Measurements from ENCODE around the gene AXIN1. TPM values are rescaled to one million over a fixed set of nuclear protein-coding genes. Genes with fewer than 3 reads are reported as not detected.

The AXIN1 gene
- total RNA-seq, 2 experiments from 2014 or later = 20.0 to 23.8 TPM

DNA sequence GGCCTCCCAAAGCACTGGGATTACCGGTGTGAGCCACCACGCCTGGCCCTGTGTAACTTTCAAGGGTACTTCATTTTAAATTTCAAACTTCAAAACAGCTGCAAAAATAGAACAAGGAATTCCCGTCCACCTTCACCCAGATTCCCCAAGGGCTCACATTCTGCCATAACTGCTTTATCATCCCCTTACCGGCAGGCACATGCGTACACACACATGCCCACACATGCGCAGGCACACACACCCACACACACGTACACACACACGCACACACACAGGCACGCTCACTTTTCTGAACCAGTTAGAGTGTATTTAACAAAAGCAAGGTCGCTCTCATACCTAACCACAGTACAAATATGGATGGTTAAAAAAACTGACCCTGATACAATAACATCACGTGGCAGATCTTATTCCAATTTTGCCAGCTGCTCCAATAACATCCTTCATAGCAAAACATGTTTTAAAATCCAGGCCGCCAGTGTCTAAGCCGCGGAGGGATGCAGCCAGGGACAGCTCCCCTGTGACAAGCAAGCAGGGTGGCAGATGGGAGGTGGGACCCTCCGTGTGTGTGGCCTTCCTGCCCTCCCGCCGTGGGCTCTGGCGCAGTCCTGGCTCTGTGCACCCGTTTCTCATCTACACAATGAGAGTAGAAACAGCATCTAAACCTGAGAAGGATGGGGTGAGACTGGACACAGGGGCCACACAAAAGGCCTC, 46.5 kb downstream of the AXIN1 start:
- no peaks in the 10 kb centered on the region for H3K9me3 Mint-ChIP-seq (ENCODE audit: low read depth)
- intact Hi-C loops (cut with DNase I, micrococcal nuclease) = no loop called here
- no peaks in the 10 kb centered on the region for H3K27me3 Mint-ChIP-seq
- POLR2A ChIA-PET = no interaction called here
- CTCF ChIA-PET = interaction anchor here (0.6 kb wide), 1 partner anchor 220 kb away, joined by 3 read pairs; no protein-coding TSS in a partner anchor
- no peak for ATAC-seq
- no peak overlapping the region for H3K4me3 Mint-ChIP-seq
- DNase-seq = no peak
- peaks cover 2% of the 10 kb centered on the region for H3K4me1 Mint-ChIP-seq
- peaks cover 17% of the 10 kb centered on the region for H3K36me3 Mint-ChIP-seq (ENCODE audit: low read depth)
- no peak overlapping the region for H3K27ac Mint-ChIP-seq

DNA sequence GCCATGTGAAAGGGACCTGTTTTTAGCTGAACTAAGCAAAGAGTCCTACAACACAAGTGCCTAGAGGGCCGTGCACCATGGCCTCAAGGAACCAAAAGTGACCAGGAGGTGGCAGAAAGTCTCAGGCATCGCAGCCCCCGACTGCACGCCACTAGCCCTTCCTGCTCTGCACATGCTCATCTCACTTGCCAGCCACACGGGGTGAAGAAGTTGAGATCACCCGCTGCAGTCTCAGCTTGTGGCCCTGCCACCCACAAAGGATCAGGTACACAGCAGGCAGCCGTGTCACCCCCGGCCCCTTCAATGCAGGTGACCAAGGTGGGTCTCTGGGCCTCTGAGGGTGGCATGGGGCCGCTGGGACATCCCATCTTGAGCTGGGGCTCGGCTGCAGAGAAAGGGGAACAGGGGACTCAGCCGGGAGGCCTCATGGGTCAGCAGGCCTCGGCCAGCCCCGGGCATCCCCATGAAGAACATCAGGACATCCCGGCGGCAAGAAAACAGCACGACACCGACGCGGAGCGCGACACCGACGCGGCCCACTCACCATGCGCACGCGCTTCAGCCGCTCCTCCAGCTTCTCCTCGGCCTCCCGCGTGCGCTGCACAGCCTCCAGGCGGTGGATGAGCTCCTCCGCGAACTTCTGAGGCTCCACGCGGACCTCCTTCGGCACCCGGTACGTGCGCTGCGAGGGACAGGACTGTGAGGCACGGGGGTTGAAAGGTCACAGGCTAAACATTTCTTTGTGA, 48.6 kb downstream of the AXIN1 start:
- no peak for DNase-seq
- no peaks in the 10 kb centered on the region for H3K9me3 Mint-ChIP-seq (ENCODE audit: low read depth)
- H3K27ac Mint-ChIP-seq = no peak overlapping the region
- peaks cover 15% of the 10 kb centered on the region for H3K36me3 Mint-ChIP-seq (ENCODE audit: low read depth)
- intact Hi-C loops (cut with DNase I, micrococcal nuclease) = no loop called here
- H3K4me3 Mint-ChIP-seq = no peak overlapping the region
- ChIA-PET POLR2A (no interaction called here), CTCF (no interaction called here)
- no peaks in the 10 kb centered on the region for H3K4me1 Mint-ChIP-seq
- ATAC-seq = no peak
- no peaks in the 10 kb centered on the region for H3K27me3 Mint-ChIP-seq

DNA sequence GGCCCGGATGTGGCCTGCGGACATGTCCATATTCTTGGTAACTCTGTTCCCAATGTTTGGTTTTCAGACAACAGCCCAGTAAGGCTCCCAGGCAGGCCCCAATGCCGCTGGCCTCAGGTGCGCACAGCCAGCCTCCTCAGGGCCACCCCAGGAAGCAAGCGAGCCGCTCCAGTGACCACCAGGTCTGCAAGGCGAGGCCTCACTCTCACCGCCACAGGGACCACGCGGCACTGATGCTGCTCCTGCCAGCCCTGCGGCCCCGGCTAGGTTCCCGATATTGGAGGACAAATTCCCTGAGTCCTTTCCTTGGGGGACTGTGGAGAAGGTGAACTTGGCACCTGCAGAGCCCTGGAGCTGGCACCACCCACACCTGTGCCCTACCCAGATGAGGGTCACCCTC, 50.6 kb downstream of the AXIN1 start:
- POLR2A ChIA-PET = interaction anchor here (0.6 kb wide), 1 partner anchor 45 kb away, joined by 3 read pairs; no protein-coding TSS in a partner anchor
- H3K9me3 Mint-ChIP-seq (ENCODE audit: low read depth) = no peaks in the 10 kb centered on the region
- DNase-seq (no peak), ATAC-seq (no peak)
- no peaks in the 10 kb centered on the region for H3K27me3 Mint-ChIP-seq
- H3K27ac Mint-ChIP-seq = no peak overlapping the region
- H3K36me3 Mint-ChIP-seq (ENCODE audit: low read depth) = peaks cover 15% of the 10 kb centered on the region
- intact Hi-C loops (cut with DNase I, micrococcal nuclease) = no loop called here
- H3K4me3 Mint-ChIP-seq = no peak overlapping the region
- H3K4me1 Mint-ChIP-seq = no peaks in the 10 kb centered on the region
- CTCF ChIA-PET = no interaction called here

DNA sequence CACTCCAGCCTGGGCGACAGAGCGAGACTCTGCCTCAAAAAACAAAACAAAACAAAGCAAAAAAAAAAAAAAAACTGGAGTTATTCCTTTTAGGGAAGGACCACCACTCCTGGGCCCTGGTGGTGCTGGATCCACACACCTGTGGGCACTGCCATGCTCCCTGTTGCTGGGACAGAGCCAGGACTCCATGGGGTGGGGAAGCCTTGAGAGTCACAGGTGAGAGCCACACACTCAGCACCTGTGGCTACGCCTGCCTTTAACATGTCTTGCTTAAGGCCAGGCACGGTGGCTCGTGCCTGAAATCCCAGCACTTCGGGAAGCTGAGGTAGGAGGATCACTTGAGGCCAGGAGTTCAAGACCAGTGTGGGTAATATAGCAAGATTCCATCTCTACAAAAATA, 51.3 kb downstream of the AXIN1 start:
- Mint-ChIP-seq H3K27ac (no peak overlapping the region), H3K27me3 (no peaks in the 10 kb centered on the region), H3K4me1 (no peaks in the 10 kb centered on the region), H3K4me3 (no peak overlapping the region), H3K9me3 (ENCODE audit: low read depth) (no peaks in the 10 kb centered on the region), H3K36me3 (ENCODE audit: low read depth) (peaks cover 14% of the 10 kb centered on the region)
- CTCF ChIA-PET = interaction anchor here (0.6 kb wide), 1 partner anchor 105 kb away, joined by 3 read pairs; no protein-coding TSS in a partner anchor
- intact Hi-C loops (cut with DNase I, micrococcal nuclease) = no loop called here
- POLR2A ChIA-PET = no interaction called here
- ATAC-seq (no peak), DNase-seq (no peak)

DNA sequence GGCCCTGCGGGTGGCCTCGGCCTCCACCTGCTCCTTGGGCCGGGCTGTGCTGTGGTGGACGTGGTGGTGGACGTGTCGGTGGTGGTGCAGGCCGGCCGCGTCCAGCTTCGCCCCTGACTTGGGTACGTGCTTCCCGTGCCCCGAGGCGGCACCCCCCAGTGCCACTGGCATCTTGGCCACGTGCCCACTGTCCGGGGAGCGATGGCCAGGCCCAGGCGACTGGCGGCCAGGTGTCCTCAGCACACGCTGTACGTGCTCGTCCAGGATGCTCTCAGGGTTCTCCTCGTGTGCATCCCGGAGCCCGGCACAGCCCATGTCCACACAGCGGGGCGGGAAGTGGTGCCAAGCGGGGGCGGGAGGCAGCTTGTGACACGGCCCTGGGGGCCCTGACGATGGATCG, 54.7 kb downstream of the AXIN1 start:
- no peaks in the 10 kb centered on the region for H3K9me3 Mint-ChIP-seq (ENCODE audit: low read depth)
- no peaks in the 10 kb centered on the region for H3K4me1 Mint-ChIP-seq
- intact Hi-C loops (cut with DNase I, micrococcal nuclease) = no loop called here
- no peak overlapping the region for H3K27ac Mint-ChIP-seq
- ATAC-seq (no peak), DNase-seq (no peak)
- CTCF ChIA-PET = no interaction called here
- POLR2A ChIA-PET = no interaction called here
- no peak overlapping the region for H3K4me3 Mint-ChIP-seq
- peaks cover 5% of the 10 kb centered on the region for H3K36me3 Mint-ChIP-seq (ENCODE audit: low read depth)
- H3K27me3 Mint-ChIP-seq = no peaks in the 10 kb centered on the region

DNA sequence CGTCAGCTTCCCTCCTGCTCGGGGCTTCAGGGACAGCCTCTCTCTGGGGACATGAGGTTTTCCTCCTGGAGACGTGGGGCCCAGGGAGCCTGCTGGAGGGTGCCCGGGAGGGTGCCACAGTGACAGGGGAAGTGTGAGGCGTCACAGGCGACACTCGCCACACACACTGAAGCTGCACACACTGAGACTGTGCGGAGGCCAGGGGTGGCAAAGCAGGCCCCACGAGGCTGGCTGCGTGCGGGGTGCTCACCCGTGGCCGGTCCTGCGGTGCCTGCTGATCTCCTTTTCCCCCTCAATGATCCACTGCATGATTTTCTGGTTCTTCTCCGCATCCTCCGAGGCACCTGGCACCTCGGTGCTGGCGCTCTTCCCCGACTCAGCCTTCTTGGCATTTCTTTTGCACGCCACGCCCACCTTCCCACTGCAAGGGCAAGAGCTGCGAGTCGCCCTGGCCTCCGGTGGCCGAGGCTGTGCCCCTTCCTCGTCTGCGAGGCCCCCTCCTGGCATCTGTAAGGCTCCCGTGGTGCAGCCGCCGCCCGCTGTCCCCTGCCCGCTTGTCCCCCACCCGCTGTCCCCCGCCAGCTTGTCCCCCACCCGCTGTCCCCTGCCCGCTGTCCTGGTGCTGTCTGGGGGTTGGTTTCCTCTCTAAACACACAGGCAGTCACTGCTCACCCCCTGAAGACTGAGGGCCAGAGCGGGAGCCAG, 55.6 kb downstream of the AXIN1 start:
- H3K27me3 Mint-ChIP-seq = no peaks in the 10 kb centered on the region

DNA sequence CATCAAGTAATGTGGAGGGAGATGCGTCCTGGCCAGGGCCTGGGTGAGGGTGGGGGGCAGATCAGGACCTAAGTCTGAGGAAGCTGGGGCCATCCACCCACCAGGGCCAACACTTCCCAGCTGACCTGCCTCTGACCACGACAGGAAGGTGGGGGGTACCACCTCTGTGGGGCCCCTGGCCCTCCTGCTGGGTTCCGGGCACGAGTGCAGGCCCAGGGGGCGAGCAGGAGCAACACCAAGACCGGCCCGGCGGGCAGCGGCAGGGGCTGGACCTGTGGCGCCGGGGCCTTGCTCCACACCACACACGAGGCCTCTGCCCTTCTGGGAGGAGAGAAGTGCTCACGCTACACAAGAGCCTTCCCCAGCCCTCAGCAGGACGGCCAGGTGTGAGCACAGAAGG, 56.2 kb downstream of the AXIN1 start:
- CTCF ChIA-PET = no interaction called here
- intact Hi-C loops (cut with DNase I, micrococcal nuclease) = no loop called here
- no peak overlapping the region for H3K27ac Mint-ChIP-seq
- no peaks in the 10 kb centered on the region for H3K27me3 Mint-ChIP-seq
- POLR2A ChIA-PET = no interaction called here
- no peaks in the 10 kb centered on the region for H3K9me3 Mint-ChIP-seq (ENCODE audit: low read depth)
- H3K36me3 Mint-ChIP-seq (ENCODE audit: low read depth) = peaks cover 13% of the 10 kb centered on the region
- no peak for ATAC-seq
- no peak overlapping the region for H3K4me3 Mint-ChIP-seq
- no peaks in the 10 kb centered on the region for H3K4me1 Mint-ChIP-seq
- no peak for DNase-seq

More for the DNA sequence above, 55.6 kb downstream of the AXIN1 start:
- ChIA-PET CTCF (no interaction called here), POLR2A (no interaction called here)
- no peak overlapping the region for H3K4me3 Mint-ChIP-seq
- intact Hi-C loops (cut with DNase I, micrococcal nuclease) = no loop called here
- ATAC-seq (no peak), DNase-seq (no peak)
- H3K9me3 Mint-ChIP-seq (ENCODE audit: low read depth) = no peaks in the 10 kb centered on the region
- peaks cover 8% of the 10 kb centered on the region for H3K36me3 Mint-ChIP-seq (ENCODE audit: low read depth)
- no peak overlapping the region for H3K27ac Mint-ChIP-seq
- no peaks in the 10 kb centered on the region for H3K4me1 Mint-ChIP-seq

DNA sequence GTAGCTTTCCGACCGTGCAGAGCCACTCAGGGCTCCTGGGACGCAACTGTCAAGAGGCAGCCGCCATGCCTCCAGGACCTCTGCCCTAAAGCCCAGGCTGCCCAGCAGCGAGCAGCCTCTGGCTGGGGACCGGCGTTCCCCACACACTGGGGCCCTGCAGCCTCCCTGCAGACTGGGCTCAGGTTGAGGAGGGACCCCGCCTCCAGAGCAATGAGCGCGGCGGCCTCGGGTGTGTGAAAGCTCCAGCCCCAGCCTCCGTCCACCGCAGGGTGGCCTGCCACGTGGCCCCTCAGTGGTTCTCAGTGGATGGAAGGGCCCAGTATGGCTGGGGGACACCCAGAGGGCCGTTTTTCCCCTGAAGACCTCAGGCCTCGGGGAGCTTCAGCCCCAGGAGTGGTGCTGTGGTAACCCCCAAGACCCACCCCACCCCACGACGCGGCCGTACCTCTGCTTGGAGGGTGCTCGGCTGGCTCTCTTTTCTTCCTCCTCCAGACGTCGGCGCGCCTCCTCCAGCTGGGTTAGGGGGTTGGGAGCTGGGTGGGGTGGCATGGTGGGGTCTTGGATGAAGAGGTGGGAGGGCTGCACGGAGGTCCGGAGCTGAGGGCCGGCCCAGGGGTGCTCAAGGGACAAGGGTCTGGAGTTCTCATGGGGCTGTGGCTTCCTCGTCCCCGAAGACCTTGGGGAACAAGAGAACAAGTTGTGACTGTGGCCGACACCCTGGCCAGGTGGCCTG, 59.3 kb downstream of the AXIN1 start:
- H3K27me3 Mint-ChIP-seq = no peaks in the 10 kb centered on the region
- no peak overlapping the region for H3K4me3 Mint-ChIP-seq
- H3K27ac Mint-ChIP-seq = no peak overlapping the region
- H3K4me1 Mint-ChIP-seq = no peaks in the 10 kb centered on the region
- intact Hi-C loops (cut with DNase I, micrococcal nuclease) = no loop called here
- H3K9me3 Mint-ChIP-seq (ENCODE audit: low read depth) = no peaks in the 10 kb centered on the region
- ChIA-PET POLR2A (no interaction called here), CTCF (no interaction called here)
- DNase-seq = no peak
- peaks cover 18% of the 10 kb centered on the region for H3K36me3 Mint-ChIP-seq (ENCODE audit: low read depth)
- ATAC-seq = no peak

DNA sequence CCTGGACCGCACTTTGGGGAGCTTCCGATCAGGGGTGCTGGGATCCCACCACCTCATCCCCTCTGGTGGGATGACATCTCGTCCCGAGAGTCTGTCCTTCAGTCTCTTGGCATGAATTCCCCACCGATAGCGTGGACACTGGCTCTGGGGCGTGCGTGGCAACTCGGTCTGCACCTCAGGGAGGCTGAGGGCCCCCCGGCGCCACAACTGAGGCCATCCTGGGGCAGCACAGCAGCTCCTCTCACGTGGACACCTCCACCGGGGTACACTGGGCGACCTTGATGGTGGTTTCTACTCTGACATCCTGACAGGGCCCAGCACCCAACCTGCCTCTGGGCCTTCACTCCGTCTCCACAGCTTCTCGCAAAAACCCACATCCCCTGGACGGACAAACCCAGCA, 61.0 kb downstream of the AXIN1 start:
- POLR2A ChIA-PET = no interaction called here
- Mint-ChIP-seq H3K27me3 (no peaks in the 10 kb centered on the region), H3K27ac (no peak overlapping the region), H3K4me1 (no peaks in the 10 kb centered on the region), H3K36me3 (ENCODE audit: low read depth) (peaks cover 27% of the 10 kb centered on the region), H3K9me3 (ENCODE audit: low read depth) (no peaks in the 10 kb centered on the region), H3K4me3 (no peak overlapping the region)
- DNase-seq (no peak), ATAC-seq (no peak)
- CTCF ChIA-PET = interaction anchor here (0.7 kb wide), 1 partner anchor 485 kb away, joined by 3 read pairs; no protein-coding TSS in a partner anchor
- intact Hi-C loops (cut with DNase I, micrococcal nuclease) = no loop called here

DNA sequence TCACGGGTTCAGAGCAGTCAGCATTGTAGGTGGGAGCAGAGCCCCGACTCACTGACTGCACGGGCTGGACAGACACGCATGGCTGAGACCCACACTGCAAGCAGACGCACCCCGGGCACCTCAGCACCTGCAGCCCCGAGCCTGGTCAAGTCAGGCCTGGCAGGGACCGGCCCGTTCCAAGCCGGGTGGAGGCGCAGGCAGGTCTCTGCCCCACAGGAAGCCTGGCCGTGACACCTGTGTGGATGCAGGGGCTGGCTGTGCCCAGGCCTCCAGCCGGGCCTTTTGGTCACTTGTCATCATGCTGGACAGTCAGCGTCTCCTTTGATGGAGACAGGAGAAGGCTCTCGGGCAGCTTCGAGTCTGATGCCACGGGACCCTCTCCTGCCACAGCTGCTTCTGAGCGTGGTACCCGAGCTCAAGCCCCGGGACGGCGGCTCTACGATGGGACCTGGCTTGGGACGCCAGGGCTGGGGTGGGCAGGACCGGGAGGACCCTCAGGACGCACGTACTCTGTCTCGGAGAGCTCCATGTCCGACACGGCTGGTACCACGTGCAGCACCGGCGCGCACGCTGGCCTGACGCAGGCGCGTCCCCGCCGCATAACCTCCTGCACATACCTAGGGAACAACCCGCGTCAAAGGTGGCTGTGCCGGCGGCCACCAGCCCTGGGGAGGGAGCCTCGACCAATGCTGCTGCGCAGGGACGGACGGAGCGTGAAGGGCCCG, 61.7 kb downstream of the AXIN1 start:
- no peak overlapping the region for H3K4me3 Mint-ChIP-seq
- H3K9me3 Mint-ChIP-seq (ENCODE audit: low read depth) = no peaks in the 10 kb centered on the region
- ATAC-seq = no peak
- no peaks in the 10 kb centered on the region for H3K4me1 Mint-ChIP-seq
- no peak for DNase-seq
- ChIA-PET CTCF (no interaction called here), POLR2A (no interaction called here)
- intact Hi-C loops (cut with DNase I, micrococcal nuclease) = no loop called here
- peaks cover 30% of the 10 kb centered on the region for H3K36me3 Mint-ChIP-seq (ENCODE audit: low read depth)
- H3K27me3 Mint-ChIP-seq = no peaks in the 10 kb centered on the region
- no peak overlapping the region for H3K27ac Mint-ChIP-seq

DNA sequence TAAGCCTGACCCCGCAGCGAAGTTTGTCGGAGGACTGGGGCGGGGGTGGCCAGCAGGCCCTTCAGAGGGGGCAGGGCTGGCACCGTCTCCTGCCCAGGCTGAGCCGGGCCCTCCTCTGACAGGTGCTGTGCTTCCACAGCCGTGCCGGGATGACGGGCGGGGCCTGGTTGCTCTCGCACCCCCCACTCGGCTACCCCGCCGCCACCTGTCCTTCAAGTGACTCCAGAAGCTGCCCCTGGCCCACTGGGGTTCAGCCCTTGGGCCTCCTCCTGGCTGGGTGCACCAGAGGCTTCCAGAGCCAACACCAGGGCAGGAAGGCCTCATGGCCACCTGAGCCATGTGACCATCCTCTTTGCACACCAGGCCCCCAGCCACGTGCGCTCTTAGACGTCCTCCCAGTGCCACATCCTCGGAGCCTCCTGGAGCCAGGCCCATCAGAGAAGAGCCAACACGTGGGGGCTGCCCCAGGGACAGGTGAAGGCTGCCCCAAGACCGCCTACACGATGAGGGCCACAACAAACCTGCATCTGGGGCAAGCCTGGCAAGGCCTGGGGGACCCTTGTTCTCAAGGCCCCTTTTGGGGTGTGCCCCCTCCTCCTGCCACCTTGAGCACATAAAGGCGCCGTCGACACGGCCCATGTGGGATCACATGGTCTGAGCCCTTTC, 62.4 kb downstream of the AXIN1 start:
- no peak overlapping the region for H3K4me3 Mint-ChIP-seq
- ChIA-PET CTCF (no interaction called here), POLR2A (no interaction called here)
- H3K27ac Mint-ChIP-seq = no peak overlapping the region
- intact Hi-C loops (cut with DNase I, micrococcal nuclease) = no loop called here
- ATAC-seq (no peak), DNase-seq (no peak)
- peaks cover 30% of the 10 kb centered on the region for H3K36me3 Mint-ChIP-seq (ENCODE audit: low read depth)
- H3K9me3 Mint-ChIP-seq (ENCODE audit: low read depth) = no peaks in the 10 kb centered on the region
- no peaks in the 10 kb centered on the region for H3K4me1 Mint-ChIP-seq
- H3K27me3 Mint-ChIP-seq = no peaks in the 10 kb centered on the region

All from activated CD4-positive, alpha-beta T cell treated with anti-CD3 and anti-CD28 coated beads for 36 hours (primary cell).